Endothelial cell of umbilical vein (primary cell): Measurements from ENCODE around the gene PCYOX1L. TPM values are rescaled to one million over a fixed set of nuclear protein-coding genes. Genes with fewer than 3 reads are reported as not detected.

Source experiments
- BruUV-seq: library from RNA; stranded (reverse); fragments of 400-500 nt; replicated peaks from 2 replicates; lab custom pipeline; 2021; lab: Mats Ljungman, UMichigan
- CTCF ChIA-PET: fragments of 300-600, 350-600 bp; sonication (Branson Sonifier 250); formaldehyde crosslinking; loops from one replicate; lab custom pipeline; 2021; ENCODE audit warnings: antibody characterized with exemption, inconsistent platforms; lab: Charles Lee
- POLR2A ChIA-PET: fragments of 300-600, 350-600 bp; sonication (Branson Sonifier 250); formaldehyde crosslinking; loops from one replicate; lab custom pipeline; 2021; ENCODE audit warnings: antibody characterized with exemption, inconsistent platforms; lab: Charles Lee
- DNase-seq: peaks from one replicate; pipeline ENCODE4 v3.0.0-alpha.2; 2011; ENCODE audit warnings: low read depth, low spot score
- FAIRE-seq: peaks from 2 replicates; lab custom pipeline; 2011; peaks lifted over from hg19 to GRCh38; lab: Jason Lieb, UNC
- H2AFZ ChIP-seq: 2 replicates; pipeline ENCODE4 v1.6.0; 2012; ENCODE audit warnings: low read depth, low read length, control low read depth, inconsistent platforms
- H3K27ac ChIP-seq: 2 replicates; pipeline ENCODE4 v1.5.1; 2011; ENCODE audit warnings: low read depth, mild to moderate bottlenecking, control low read depth, low read length, moderate library complexity; ENCODE audit not compliant: insufficient read depth
- H3K27me3 ChIP-seq, 2 experiments: 2 replicates each; pipeline versions ENCODE4 v1.6.0 to v1.6.1; 2011; ENCODE audit warnings: low read length in 2 of 2, mixed read lengths in 1 of 2; ENCODE audit not compliant: control insufficient read depth in 2 of 2, insufficient read depth in 2 of 2
- H3K36me3 ChIP-seq, 2 experiments: 2 replicates in 1 of 2; 3 replicates in 1 of 2; pipeline ENCODE4 v1.5.1; 2011; ENCODE audit warnings: low read length in 2 of 2, mild to moderate bottlenecking in 1 of 2, moderate library complexity in 1 of 2; ENCODE audit not compliant: control insufficient read depth in 2 of 2, insufficient read depth in 2 of 2; ENCODE audit errors: extremely low read depth in 1 of 2
- H3K4me1 ChIP-seq: 3 replicates; pipeline ENCODE4 v1.5.1; 2011; ENCODE audit warnings: mild to moderate bottlenecking, low read length; ENCODE audit not compliant: control insufficient read depth, insufficient read depth; ENCODE audit errors: extremely low read depth
- H3K4me2 ChIP-seq: 2 replicates; pipeline ENCODE4 v1.6.1; 2011; ENCODE audit warnings: low read length, control low read depth, mixed read lengths; ENCODE audit not compliant: insufficient read depth
- H3K4me3 ChIP-seq, 3 experiments: fragments of 200-600 bp in 1 of 3; sonication (generic), shearing (Covaris generic) in 1 of 3; replicated peaks in 1 of 3; 2 replicates each; pipeline ENCODE4 v1.5.1; 2011 to 2016; ENCODE audit warnings: control low read depth in 3 of 3, low read length in 3 of 3, mild to moderate bottlenecking in 2 of 3, inconsistent platforms in 1 of 3, low read depth in 1 of 3, moderate library complexity in 1 of 3; ENCODE audit not compliant: insufficient read depth in 1 of 3
- H3K79me2 ChIP-seq: 2 replicates; pipeline ENCODE4 v1.6.0; 2012; ENCODE audit warnings: low read length, inconsistent platforms; ENCODE audit not compliant: control insufficient read depth, insufficient read depth
- H3K9ac ChIP-seq: replicated peaks from 2 replicates; pipeline ENCODE3; 2011; ENCODE audit warnings: low read length, control low read depth; ENCODE audit not compliant: insufficient read depth; ENCODE audit errors: extremely low read depth
- H3K9me1 ChIP-seq: replicated peaks from 3 replicates; pipeline ENCODE4 v1.6.0; 2011; ENCODE audit warnings: mild to moderate bottlenecking, low read length; ENCODE audit not compliant: control insufficient read depth, insufficient read depth; ENCODE audit errors: extremely low read depth
- H3K9me3 ChIP-seq: replicated peaks from 2 replicates; pipeline ENCODE4 v1.5.1; 2012; ENCODE audit warnings: low read length, inconsistent platforms; ENCODE audit not compliant: control insufficient read depth, insufficient read depth
- H4K20me1 ChIP-seq: replicated peaks from 2 replicates; pipeline ENCODE3; 2011; ENCODE audit warnings: mild to moderate bottlenecking, low read length; ENCODE audit not compliant: control insufficient read depth, insufficient read depth; ENCODE audit errors: extremely low read depth
- GATA2 ChIP-seq: IDR thresholded peaks from 2 replicates; pipeline ENCODE4 v1.7.0; 2011; ENCODE audit warnings: low read depth, mild to moderate bottlenecking, moderate library complexity, mixed read lengths, low read length; ENCODE audit not compliant: insufficient read length, insufficient read depth
- dilution Hi-C: fragments of 300-500 bp; cut with MboI; formaldehyde crosslinking; loops from one replicate; pipeline ENCODE4 v1.15.0; 2019; ENCODE audit warnings: low sequenced_read_pairs; ENCODE audit not compliant: extremely low pct_ligation_motif_present
- intact Hi-C: fragments of 100-400 bp; cut with micrococcal nuclease; formaldehyde crosslinking; loops from one replicate; pipeline ENCODE4 v1.10.0; 2022
- polyA plus RNA-seq, 4 experiments: library from polyadenylated mRNA; depleted of rRNA in 3 of 4; stranded (reverse) in 3 of 4; unstranded in 1 of 4; fragments of >200 nt; gene quantifications; 2 replicates each; pipeline versions ENCODE4 v1.2.1 to v1.2.3, GENCODE V29; 2011 to 2012; ENCODE audit warnings: missing spikeins in 1 of 4
- total RNA-seq: library from RNA; stranded (reverse); gene quantifications from 2 replicates; pipeline ENCODE4 v1.2.3, GENCODE V29; 2021
- TF ChIP-seq, protein P1 (sequence below), 2 donors: IDR thresholded peaks; 1 replicate in 1 of 2; 2 replicates in 1 of 2; pipeline ENCODE4 v1.5.1; 2011; ENCODE audit warnings: low read length in 2 of 2, mild to moderate bottlenecking in 2 of 2, moderate library complexity in 2 of 2, control low read depth in 1 of 2, inconsistent platforms in 1 of 2, low read depth in 1 of 2; ENCODE audit not compliant: insufficient read depth in 1 of 2; ENCODE audit errors: extremely low read depth in 1 of 2

Gene PCYOX1L
- total and polyA plus RNA-seq, 2 donors (not counting 3 experiments of a cell fraction or from before 2014, with no cell fraction given): 23.3 to 28.1 TPM

GRCh38 chr5:149371296-149371962 lies 13.6 kb downstream of the PCYOX1L start:
- H3K4me2 ChIP-seq: no peak overlapping the region
- H3K36me3 ChIP-seq: no peaks in the 10 kb centered on the region
- intact Hi-C loops (loop anchor here (1.0 to 2.0 kb wide), 5 partner anchors 54 to 241 kb away; no protein-coding TSS in a partner anchor), dilution Hi-C loops (no loop called here)
- POLR2A ChIA-PET: no interaction called here
- BruUV-seq: no TSS peak
- H3K9me1 ChIP-seq: no peaks in the 10 kb centered on the region
- no peaks in the 10 kb centered on the region for H3K9me3 ChIP-seq
- H3K79me2 ChIP-seq: no peaks in the 10 kb centered on the region
- H2AFZ ChIP-seq: no peak overlapping the region
- no peak overlapping the region for H3K27ac ChIP-seq
- H4K20me1 ChIP-seq: no peaks in the 10 kb centered on the region
- no peaks in the 10 kb centered on the region for H3K4me1 ChIP-seq
- DNase-seq: peak; percentile 59
- CTCF ChIA-PET: interaction anchor here (0.6 to 4.0 kb wide), 40 partner anchors 8 to 246 kb away, joined by 3 to 81 read pairs (median 6); partner anchors contain the start of genes AFAP1L1, GRPEL2, IL17B and PCYOX1L
- H3K4me3 ChIP-seq: no peak overlapping the region
- H3K27me3 ChIP-seq: no peaks in the 10 kb centered on the region
- TF ChIP-seq, protein P1, sequence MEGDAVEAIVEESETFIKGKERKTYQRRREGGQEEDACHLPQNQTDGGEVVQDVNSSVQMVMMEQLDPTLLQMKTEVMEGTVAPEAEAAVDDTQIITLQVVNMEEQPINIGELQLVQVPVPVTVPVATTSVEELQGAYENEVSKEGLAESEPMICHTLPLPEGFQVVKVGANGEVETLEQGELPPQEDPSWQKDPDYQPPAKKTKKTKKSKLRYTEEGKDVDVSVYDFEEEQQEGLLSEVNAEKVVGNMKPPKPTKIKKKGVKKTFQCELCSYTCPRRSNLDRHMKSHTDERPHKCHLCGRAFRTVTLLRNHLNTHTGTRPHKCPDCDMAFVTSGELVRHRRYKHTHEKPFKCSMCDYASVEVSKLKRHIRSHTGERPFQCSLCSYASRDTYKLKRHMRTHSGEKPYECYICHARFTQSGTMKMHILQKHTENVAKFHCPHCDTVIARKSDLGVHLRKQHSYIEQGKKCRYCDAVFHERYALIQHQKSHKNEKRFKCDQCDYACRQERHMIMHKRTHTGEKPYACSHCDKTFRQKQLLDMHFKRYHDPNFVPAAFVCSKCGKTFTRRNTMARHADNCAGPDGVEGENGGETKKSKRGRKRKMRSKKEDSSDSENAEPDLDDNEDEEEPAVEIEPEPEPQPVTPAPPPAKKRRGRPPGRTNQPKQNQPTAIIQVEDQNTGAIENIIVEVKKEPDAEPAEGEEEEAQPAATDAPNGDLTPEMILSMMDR (IDR thresholded peaks at IDR 0.05; ENCODE audit: extremely low read depth in 1 of 2, insufficient read depth in 1 of 2, low read depth in 1 of 2, low read length in 2 of 2): peak; percentile 85 to 91
- no peak for TF ChIP-seq GATA2
- FAIRE-seq: peak; percentile 75
- no peak overlapping the region for H3K9ac ChIP-seq
